HCT116 (cell line): ENCODE results near the gene ACTR6.

ENCODE experiments used
- EGR1 ChIP-seq: IDR thresholded peaks from 2 replicates; pipeline ENCODE4 v1.6.1; 2012; ENCODE audit warnings: low read depth
- ELF1 ChIP-seq: IDR thresholded peaks from 2 replicates; pipeline ENCODE4 v1.6.1; 2012; ENCODE audit warnings: low read depth, borderline replicate concordance
- EZH2 ChIP-seq: fragments of 200-600 bp; sonication (generic); IDR thresholded peaks from 2 replicates; pipeline ENCODE4 v1.6.1; 2017; ENCODE audit warnings: antibody characterized with exemption, mixed run types
- POLR2AphosphoS5 ChIP-seq: IDR thresholded peaks from 2 replicates; pipeline ENCODE4 v1.6.1; 2011; ENCODE audit warnings: mild to moderate bottlenecking, low read depth, low read length, moderate library complexity
- RAD21 ChIP-seq: IDR thresholded peaks from 2 replicates; pipeline ENCODE4 v1.6.1; 2012; ENCODE audit warnings: low read depth, mild to moderate bottlenecking
- REST ChIP-seq: IDR thresholded peaks from 2 replicates; pipeline ENCODE4 v1.6.1; 2012; ENCODE audit warnings: low read depth
- TF ChIP-seq, protein P1 (sequence below), 3 experiments: fragments of 200-600 bp in 1 of 3; sonication (generic) in 1 of 3; IDR thresholded peaks in 2 of 3; conservative IDR thresholded peaks in 1 of 3; 2 replicates each; pipeline ENCODE4 v1.5.1; 2012 to 2017; ENCODE audit warnings: low read depth in 2 of 3, low read length in 2 of 3, antibody characterized with exemption in 1 of 3, borderline replicate concordance in 1 of 3, control low read depth in 1 of 3, mild to moderate bottlenecking in 1 of 3, mixed read lengths in 1 of 3, mixed run types in 1 of 3, moderate library complexity in 1 of 3; ENCODE audit not compliant: insufficient read depth in 1 of 3

- no peak for TF ChIP-seq EZH2
- no peak for TF ChIP-seq RAD21
- TF ChIP-seq EGR1, result no peak
- TF ChIP-seq, protein P1, sequence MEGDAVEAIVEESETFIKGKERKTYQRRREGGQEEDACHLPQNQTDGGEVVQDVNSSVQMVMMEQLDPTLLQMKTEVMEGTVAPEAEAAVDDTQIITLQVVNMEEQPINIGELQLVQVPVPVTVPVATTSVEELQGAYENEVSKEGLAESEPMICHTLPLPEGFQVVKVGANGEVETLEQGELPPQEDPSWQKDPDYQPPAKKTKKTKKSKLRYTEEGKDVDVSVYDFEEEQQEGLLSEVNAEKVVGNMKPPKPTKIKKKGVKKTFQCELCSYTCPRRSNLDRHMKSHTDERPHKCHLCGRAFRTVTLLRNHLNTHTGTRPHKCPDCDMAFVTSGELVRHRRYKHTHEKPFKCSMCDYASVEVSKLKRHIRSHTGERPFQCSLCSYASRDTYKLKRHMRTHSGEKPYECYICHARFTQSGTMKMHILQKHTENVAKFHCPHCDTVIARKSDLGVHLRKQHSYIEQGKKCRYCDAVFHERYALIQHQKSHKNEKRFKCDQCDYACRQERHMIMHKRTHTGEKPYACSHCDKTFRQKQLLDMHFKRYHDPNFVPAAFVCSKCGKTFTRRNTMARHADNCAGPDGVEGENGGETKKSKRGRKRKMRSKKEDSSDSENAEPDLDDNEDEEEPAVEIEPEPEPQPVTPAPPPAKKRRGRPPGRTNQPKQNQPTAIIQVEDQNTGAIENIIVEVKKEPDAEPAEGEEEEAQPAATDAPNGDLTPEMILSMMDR (IDR thresholded peaks at IDR 0.05 in 2 of 3, conservative IDR thresholded peaks at IDR 0.05 in 1 of 3; ENCODE audit: borderline replicate concordance in 1 of 3, insufficient read depth in 1 of 3, low read depth in 2 of 3, low read length in 2 of 3), result no peak
- TF ChIP-seq ELF1, result no peak
- no peak for TF ChIP-seq REST
- no peak for TF ChIP-seq POLR2AphosphoS5
Measured at GRCh38 chr12:100221523-100221922, 20.9 kb downstream of the ACTR6 start.
